ENCODE results near the gene MARCHF7.
"Not testable (repeated sequence)": the region's sequence is repeated elsewhere in the genome, so short reads cannot be mapped to it uniquely, and the experiment has no call there.

MARCHF7 gene

GRCh38 chr2:159716857-159717256 lies 4.6 kb downstream of the MARCHF7 start:
- DNase-seq (ENCODE audit: low read depth in 2 of 2) = no peak

DNA sequence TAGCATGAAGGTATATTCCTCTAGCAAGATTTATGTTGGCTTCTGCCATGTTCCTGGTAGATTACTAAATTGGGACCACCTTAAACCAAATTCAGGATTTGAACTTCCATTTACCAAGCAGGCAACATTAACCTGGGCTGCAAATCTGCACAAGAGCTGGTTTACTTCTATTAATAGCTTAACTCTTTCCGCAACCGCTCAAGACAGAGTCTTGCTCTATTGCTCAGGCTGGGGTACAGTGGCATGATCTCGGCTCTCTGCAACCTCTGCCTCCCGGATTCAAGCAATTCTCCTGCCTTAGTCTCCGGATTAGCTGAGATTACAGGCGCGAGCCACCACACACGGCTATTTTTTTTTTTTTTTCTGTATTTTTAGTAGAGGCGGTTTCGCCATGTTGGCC lies 8.4 kb downstream of the MARCHF7 start:
- no peak for DNase-seq (ENCODE audit: low read depth in 2 of 2)

DNA sequence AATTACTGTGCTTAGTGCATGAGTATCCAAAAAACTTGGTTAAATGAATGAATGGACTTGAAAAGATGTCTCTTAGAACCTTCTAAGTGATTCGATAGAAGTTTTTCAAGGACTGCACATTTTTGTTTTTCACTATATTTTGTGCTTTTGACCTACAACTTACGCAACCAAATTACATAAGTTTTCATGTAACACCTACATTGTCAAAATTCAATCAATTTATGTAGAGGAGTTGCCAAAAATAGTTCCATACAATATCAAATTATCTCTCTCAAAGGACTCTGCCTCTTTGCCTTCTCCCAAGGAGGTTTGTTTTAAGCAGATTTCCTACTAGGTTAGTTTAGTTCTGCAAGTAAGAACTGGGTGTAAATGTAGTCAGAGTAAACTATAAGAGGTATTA lies 10.3 kb downstream of the MARCHF7 start:
- DNase-seq (ENCODE audit: low read depth in 2 of 2) = no peak

DNA sequence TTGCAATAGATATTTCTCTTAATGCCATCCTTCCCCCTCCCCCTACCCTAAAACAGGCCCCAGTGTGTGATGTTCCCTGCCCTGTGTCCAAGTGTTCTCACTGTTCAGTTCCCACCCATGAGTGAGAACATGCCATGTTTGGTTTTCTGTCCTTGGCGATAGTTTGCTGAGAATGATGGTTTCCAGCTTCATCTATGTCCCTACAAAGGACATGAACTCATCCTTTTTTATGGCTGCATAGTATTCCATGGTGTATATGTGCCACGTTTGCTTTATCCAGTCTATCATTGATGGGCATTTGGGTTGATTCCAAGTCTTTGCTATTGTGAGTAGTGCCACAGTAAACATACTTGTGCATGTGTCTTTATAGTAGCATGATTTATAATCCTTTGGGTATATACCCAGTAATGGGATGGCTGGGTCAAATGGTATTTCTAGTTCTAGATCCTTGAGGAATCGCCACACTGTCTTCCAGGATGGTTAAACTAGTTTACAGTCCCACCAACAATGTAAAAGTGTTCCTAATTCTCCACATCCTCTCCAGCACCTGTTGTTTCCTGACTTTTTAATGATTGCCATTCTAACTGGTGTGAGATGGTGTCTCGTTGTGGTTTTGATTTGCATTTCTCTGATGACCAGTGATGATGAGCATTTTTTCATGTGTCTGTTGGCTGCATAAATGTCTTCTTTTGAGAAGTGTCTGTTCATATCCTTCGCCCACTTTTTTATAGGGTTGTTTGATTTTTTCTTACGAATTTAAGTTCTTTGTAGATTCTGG lies 12.7 kb downstream of the MARCHF7 start:
- not testable (repeated sequence) for DNase-seq (ENCODE audit: low read depth in 2 of 2)

DNA sequence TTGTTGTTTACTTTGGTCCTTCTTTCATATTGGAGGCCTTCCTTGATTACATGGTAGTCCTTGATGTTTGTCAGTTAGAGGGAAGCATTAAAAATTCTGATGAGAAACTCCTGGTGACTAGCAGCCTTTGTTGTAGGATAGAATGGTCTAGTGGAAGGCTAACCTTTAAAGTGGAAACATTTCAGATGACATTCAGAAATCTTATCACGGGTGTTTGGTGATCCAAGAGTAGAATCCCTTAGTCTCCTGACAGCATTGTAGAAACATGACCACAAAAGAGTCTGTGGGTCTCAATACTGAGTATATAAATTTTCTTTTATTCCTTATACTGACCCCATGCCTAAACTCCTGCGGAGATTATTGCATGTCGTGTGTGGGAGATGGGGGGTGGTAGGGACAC lies 13.4 kb downstream of the MARCHF7 start:
- no peak for DNase-seq (ENCODE audit: low read depth in 2 of 2)

DNA sequence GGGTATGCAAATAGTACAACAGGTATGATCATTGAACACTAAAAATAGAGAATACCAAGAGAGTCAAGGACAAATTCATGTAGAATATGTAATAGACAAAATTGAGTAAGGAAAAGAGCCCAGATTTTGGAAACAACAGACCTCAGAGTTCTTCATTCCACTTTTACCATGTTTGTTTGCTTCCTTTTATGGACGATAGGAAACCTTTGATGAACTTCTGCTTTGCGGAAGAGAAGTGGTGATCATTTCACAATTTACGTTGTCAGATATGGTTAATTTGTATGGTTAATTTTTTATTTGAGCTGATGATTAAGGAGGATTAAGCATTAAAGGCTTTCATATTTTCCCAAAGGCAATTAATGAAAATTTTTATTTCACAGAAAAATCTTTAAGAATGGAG lies 16.3 kb downstream of the MARCHF7 start:
- no peak for DNase-seq (ENCODE audit: low read depth in 2 of 2)

DNA sequence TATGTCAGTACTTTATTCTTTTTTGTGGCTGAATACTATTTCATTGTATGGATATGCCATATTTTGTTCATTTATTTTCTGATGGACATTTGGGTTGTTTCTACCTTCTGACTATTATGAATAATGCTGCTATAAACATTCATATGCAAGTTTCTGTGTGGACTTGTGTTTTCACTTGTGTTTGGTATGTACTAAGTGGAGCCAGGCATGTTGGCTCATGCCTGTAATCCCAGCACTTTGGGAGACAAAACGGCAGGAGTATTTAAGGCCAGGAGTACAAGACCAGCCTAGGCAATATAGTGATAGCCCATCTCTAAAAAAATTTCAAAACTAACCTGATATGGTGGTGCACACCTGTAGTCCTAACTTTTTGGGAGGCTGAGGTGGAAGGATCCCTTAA lies 23.3 kb downstream of the MARCHF7 start:
- DNase-seq (ENCODE audit: low read depth in 2 of 2) = no peak

DNA sequence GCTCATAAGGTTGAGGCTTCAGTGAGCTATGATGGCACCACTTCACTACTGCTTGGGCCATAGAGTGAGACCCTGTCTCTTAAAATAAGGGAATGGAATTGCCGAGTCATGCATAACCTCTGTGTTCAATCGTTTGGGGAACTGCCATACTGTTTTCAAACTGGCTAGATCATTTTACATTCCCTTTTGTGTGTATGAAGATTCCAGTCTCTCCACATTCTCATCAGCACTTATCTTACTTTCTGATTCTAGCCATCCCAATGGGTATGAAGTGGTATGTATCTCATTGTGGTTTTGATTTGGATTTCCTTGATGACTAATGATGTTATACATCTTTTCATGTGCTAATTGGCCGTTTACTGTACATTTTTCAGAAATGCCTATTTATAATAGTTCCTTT lies 23.7 kb downstream of the MARCHF7 start:
- DNase-seq (ENCODE audit: low read depth in 2 of 2) = no peak

DNA sequence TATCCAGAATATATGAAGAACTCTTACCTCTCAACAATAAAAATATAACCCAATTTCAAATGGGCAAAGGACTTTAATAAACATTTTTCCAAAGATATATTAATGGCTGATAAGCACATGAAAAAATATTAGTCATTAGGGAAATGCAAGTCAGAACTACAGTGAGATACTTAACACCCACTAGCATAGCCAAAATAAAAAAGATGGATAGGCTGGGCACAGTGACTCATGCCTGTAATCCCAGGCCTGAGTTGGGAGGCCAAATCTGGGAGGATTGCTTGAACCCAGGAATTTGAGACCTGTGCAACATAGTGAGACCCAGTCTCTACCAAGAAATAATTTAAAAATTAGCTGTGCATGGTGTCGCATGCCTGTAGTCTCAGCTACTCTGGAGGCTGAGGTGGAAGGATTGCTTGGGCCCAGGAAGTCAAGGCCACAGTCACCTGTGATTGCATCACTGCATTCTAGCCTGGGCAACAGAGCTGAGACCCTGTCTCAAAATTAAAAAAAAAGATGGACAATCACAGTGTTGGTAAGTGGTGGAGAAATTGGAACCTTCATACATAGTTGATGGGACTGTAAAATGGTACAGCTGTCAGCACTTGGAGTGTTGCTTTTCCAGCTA lies 25.1 kb downstream of the MARCHF7 start:
- DNase-seq (ENCODE audit: low read depth in 2 of 2) = no peak

DNA sequence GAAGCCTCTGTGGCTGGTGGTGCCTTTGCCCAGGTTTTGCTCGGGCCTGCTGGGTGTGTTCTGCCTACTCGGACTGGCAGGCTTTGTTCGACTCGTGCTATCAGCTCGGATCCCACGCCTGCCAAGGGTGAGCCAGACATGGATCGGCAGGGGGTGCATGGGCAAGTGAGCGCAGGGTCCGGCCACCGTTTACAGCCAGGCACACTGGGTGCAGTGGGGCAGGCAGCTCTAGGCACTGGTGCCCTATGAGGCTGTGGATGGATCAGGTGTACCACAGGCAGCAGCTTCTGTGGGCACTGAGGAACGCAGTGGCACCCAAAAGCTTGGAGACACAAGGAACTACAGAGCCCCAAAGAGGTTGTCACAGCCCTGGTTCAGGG lies 25.6 kb downstream of the MARCHF7 start:
- DNase-seq (ENCODE audit: low read depth in 2 of 2) = no peak

DNA sequence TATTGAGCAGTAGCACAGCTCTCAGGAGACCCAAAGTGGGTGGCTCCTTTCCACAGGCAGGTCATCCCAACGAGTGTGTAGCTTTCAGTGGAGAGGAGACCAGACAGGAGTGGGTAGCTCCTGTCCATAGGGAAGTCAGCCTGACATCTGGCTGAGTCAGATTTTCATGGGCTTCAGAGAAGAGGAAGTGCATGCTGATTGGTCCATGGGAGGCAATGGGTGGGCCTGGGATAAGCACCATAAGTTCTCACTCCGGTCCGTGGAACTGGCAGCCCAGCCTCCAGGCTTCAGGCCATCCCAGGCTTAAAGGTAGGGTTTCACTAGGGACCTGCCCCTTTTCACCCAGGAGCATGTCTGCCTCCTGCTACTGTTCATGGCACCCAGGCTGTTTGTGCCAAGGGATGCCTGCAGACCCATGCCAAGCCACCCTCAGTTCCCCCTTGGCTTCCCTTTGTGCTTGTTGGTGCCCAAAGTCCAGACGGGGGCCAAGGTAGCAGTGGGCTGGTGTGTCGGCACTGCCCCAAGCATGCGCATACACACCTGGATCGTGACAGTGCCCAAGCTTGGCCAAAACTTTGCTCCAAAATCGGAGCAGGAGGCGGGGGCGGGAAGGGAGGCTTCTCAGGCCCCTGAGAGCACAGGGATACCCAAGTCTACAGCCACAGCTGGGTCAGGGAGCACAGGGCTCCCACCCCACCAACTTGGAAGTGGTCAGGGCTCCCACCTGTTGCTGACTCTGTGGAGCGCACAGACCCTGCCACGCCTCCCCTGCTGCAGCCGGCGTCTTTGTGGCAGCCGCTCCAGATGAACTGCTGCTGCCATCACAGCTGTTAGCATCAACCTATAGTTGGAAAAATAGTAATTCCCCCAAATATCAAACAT lies 26.4 kb downstream of the MARCHF7 start:
- DNase-seq (ENCODE audit: low read depth in 2 of 2) = no peak

- DNase-seq (ENCODE audit: low read depth in 2 of 2) = no peak
These were observed 30.5 kb downstream of the MARCHF7 start for GRCh38 chr2:159742846-159743245.

- DNase-seq (ENCODE audit: low read depth in 2 of 2) = no peak
These were observed 32.1 kb downstream of the MARCHF7 start for GRCh38 chr2:159744363-159744762.

DNA sequence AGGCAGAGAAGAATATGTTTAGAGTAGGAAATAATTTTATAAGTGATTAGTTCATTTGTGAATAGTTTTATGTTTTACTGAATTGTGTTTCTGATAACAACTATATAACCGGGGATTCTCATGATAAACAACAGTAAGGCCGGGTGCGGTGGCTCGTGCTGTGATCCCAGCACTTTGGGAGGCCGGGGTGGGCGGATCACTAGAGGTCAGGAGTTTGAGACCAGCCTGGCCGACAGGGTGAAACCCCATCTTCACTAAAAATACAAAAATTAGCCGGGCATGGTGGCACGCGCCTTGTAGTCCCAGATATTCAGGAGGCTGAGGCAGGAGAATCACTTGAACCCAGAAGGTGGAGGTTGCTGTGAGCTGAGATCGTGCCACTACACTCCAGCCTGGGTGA lies 32.9 kb downstream of the MARCHF7 start:
- DNase-seq (ENCODE audit: low read depth in 2 of 2) = not testable (repeated sequence)

DNA sequence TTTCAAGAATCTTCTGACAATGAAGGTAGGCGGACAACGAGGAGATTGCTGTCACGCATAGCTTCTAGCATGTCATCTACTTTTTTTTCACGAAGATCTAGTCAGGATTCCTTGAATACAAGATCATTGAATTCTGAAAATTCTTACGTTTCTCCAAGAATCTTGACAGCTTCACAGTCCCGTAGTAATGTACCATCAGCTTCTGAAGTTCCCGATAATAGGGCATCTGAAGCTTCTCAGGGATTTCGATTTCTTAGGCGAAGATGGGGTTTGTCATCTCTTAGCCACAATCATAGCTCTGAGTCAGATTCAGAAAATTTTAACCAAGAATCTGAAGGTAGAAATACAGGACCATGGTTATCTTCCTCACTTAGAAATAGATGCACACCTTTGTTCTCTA lies 35.8 kb downstream of the MARCHF7 start:
- DNase-seq (ENCODE audit: low read depth in 2 of 2) = no peak

- DNase-seq (ENCODE audit: low read depth in 2 of 2) = no peak
These were observed 38.6 kb downstream of the MARCHF7 start for GRCh38 chr2:159750873-159751272.

GRCh38 chr2:159753797-159754196 lies 41.5 kb downstream of the MARCHF7 start:
- DNase-seq (ENCODE audit: low read depth in 2 of 2) = no peak

GRCh38 chr2:159755014-159755413 lies 42.7 kb downstream of the MARCHF7 start:
- DNase-seq (ENCODE audit: low read depth in 2 of 2) = no peak

- no peak for DNase-seq (ENCODE audit: low read depth in 2 of 2)
These were observed 43.5 kb downstream of the MARCHF7 start for GRCh38 chr2:159755788-159756187.

DNA sequence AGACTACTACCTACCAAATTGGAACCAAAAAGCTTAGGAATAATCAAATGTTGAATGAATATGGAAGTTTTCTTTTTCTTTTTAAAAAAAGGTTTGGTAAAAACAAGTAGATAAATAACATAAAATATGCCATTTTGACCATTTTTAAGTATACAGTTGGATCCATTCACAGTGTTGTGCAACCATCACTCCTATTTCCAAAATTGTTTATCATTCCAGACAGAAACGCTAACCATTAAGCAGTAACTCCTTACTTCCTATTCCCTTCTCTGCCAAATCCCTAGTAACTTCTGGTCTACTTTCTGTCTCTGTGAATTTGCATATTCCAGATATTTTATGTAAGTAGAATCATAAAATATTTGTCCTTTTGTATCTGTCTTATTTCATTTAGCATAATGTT lies 45.9 kb downstream of the MARCHF7 start:
- no peak for DNase-seq (ENCODE audit: low read depth in 2 of 2)

DNA sequence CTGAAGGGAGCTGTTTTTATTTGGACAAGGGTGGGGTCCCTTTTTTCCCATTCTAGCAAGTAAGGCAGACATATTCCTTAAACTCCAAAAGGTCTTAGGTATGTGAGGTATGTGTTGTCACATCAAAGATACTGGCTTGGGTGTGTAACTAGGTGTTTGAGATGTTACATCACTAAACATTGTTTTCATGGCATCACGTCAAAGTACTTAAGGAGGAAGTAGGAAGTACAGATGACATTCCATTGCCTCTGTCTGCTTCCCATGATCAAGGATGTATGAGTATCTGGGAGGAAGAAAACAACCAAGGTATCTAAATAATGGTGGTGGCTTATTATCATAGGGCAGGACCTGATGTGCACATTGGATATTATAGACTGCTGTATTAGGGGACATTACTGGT lies 46.4 kb downstream of the MARCHF7 start:
- DNase-seq (ENCODE audit: low read depth in 2 of 2) = no peak

DNA sequence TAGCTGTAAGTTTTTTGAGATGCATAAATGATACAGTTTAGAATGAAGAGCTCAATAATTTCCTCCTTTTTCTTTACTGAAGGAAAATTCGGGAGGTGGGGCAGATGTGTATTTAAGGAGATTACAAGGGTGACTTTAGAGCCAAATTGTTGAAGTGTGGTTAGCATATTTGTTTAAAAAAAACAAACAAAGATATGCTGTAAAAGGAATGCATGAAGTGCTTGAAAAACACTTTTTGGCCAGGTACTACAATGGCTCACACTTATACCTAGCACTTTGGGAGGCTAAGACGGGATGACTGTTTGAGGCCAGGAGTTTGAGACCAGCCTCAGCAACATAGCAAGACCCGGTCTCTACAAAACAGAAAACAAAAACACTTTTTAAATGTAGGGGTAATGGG lies 47.3 kb downstream of the MARCHF7 start:
- DNase-seq (ENCODE audit: low read depth in 2 of 2) = no peak

- DNase-seq (ENCODE audit: low read depth in 2 of 2) = no peak
These were observed 48.0 kb downstream of the MARCHF7 start for GRCh38 chr2:159760326-159760725.
